Activated CD4-positive, CD25-positive, alpha-beta regulatory T cell treated with anti-CD3 and anti-CD28 coated beads, Interleukin-2, amount 50 U/mL, for 72 hours (primary cell): ENCODE measurements around the gene GPATCH1.
"Not testable (repeated sequence)": the region's sequence is repeated elsewhere in the genome, so short reads cannot be mapped to it uniquely, and the experiment has no call there.

Experiments
- DNase-seq: peaks from one replicate; pipeline ENCODE4 v3.0.0; 2021

The GPATCH1 gene

GRCh38 chr19:33080761-33081681 lies at the start of gene GPATCH1:
Gene GPATCH1 (plus strand): TSS chr19:33081181. CDS start chr19:33081194, 13 bp downstream.
- peak; percentile 89 for DNase-seq

GRCh38 chr19:33032218-33032781 lies 48.7 kb upstream of the GPATCH1 start:
- no peak for DNase-seq

GRCh38 chr19:33035461-33035860 lies 45.5 kb upstream of the GPATCH1 start:
- DNase-seq, result no peak

- not testable (repeated sequence) for DNase-seq
Observed at GRCh38 chr19:33036370-33037167, 44.4 kb upstream of the GPATCH1 start.

- peak; percentile 32 for DNase-seq
Observed at GRCh38 chr19:33037168-33038025, 43.6 kb upstream of the GPATCH1 start.

- no peak for DNase-seq
Observed at GRCh38 chr19:33039108-33039599, 41.8 kb upstream of the GPATCH1 start.

GRCh38 chr19:33039815-33040214 lies 41.2 kb upstream of the GPATCH1 start:
- DNase-seq, result no peak

GRCh38 chr19:33040994-33041827 lies 39.8 kb upstream of the GPATCH1 start:
- DNase-seq, result no peak

- not testable (repeated sequence) for DNase-seq
Observed at GRCh38 chr19:33041828-33042160, 39.2 kb upstream of the GPATCH1 start.

GRCh38 chr19:33047422-33047821 lies 33.6 kb upstream of the GPATCH1 start:
- DNase-seq, result no peak

GRCh38 chr19:33048806-33049676 lies 31.9 kb upstream of the GPATCH1 start:
- DNase-seq, result no peak

- no peak for DNase-seq
Observed at GRCh38 chr19:33050110-33050509, 30.9 kb upstream of the GPATCH1 start.

GRCh38 chr19:33052352-33052972 lies 28.5 kb upstream of the GPATCH1 start:
- no peak for DNase-seq

GRCh38 chr19:33054623-33055022 lies 26.4 kb upstream of the GPATCH1 start:
- no peak for DNase-seq

GRCh38 chr19:33055718-33056117 lies 25.3 kb upstream of the GPATCH1 start:
- no peak for DNase-seq

- no peak for DNase-seq
Observed at GRCh38 chr19:33060586-33060985, 20.4 kb upstream of the GPATCH1 start.

- no peak for DNase-seq
Observed at GRCh38 chr19:33062902-33063301, 18.1 kb upstream of the GPATCH1 start.

GRCh38 chr19:33063356-33063752 lies 17.6 kb upstream of the GPATCH1 start:
- DNase-seq, result no peak

GRCh38 chr19:33063753-33064457 lies 17.1 kb upstream of the GPATCH1 start:
- DNase-seq, result no peak
